ENCODE results near the gene CTNNBIP1. TPM values are rescaled to one million over a fixed set of nuclear protein-coding genes. Genes with fewer than 3 reads are reported as not detected.

Gene CTNNBIP1
- polyA plus RNA-seq, 1 donor from 2014 or later = 10.0 TPM

DNA sequence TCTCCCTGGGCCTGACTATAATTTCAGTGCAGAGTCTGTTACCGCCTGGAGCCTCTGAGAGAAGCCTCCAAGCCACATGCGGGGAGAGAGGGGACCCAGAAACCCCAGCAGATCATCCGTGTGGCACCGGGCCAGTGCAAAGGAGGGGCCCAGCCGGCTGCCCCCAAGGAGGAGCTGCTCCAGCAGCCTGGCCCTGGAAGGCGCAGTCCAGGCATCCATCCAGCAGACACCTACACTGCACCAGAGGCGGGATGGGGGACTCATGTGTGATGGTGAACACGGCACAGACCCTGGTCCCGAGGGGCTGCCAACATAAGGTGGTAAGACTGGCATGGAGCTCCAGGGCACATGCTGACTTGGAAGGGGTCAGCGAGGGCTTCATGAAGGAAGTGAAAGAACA, 46.7 kb downstream of the CTNNBIP1 start:
- H3K9me3 Mint-ChIP-seq = no peaks in the 10 kb centered on the region
- H3K4me3 Mint-ChIP-seq = peak overlapping the region in 1 of 4 donors; percentile 51
- peaks cover 2% of the 10 kb centered on the region for H3K36me3 Mint-ChIP-seq
- peak overlapping the region in 1 of 3 donors; percentile 88 for H3K27ac Mint-ChIP-seq
- H3K4me1 Mint-ChIP-seq = peaks cover 0 to 8% (median 5%) of the 10 kb centered on the region in 3 donors
- H3K27me3 Mint-ChIP-seq = no peaks in the 10 kb centered on the region

DNA sequence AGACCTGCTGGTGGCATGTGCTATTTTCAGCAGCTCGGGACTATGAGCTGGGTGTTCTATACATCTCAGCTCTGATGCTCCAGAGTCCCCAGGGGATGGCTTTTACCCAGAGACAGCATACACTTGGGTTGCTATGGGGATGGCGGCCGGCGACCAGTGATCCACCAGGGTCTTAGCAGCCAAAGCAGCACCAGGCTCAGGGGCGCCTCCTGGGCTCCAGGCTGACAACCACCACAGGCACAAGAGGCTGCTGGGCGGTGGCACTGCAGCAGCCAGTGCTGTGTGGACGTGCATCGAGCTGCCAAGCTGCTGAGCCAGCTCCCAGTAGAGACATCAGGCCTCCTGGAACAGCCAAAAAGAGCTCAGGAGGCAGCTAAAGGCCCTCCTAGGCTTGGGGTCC, 48.7 kb downstream of the CTNNBIP1 start:
- H3K9me3 Mint-ChIP-seq = no peaks in the 10 kb centered on the region
- peaks cover 2% of the 10 kb centered on the region for H3K36me3 Mint-ChIP-seq
- H3K27ac Mint-ChIP-seq = no peak overlapping the region
- H3K4me1 Mint-ChIP-seq = peaks cover 0 to 4% (median 3%) of the 10 kb centered on the region in 3 donors
- no peaks in the 10 kb centered on the region for H3K27me3 Mint-ChIP-seq
- H3K4me3 Mint-ChIP-seq = no peak overlapping the region

DNA sequence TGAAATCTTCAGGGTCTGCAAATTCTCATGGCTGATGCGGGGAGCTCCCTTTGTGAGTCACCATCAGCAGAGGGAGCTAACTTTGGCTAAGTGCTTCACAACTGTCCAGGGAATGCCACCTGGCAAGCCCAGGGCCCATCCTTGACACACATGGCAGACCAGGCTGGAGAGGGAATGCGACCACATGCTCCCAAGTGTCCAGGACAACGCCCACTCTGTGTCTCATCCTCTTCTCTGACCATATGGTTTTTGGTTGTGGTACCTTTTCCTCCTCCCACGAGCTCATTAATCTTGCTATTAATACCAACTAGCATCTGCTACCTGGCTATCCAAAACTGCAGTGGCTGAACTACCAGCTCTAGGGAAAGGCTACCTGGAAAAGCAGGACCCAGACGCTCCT, 49.2 kb downstream of the CTNNBIP1 start:
- Mint-ChIP-seq H3K27ac (no peak overlapping the region), H3K4me3 (no peak overlapping the region), H3K36me3 (peaks cover 2% of the 10 kb centered on the region), H3K27me3 (no peaks in the 10 kb centered on the region), H3K9me3 (no peaks in the 10 kb centered on the region), H3K4me1 (peaks cover 0 to 4% (median 3%) of the 10 kb centered on the region in 3 donors)

- H3K36me3 Mint-ChIP-seq = peaks cover 2% of the 10 kb centered on the region
- H3K27me3 Mint-ChIP-seq = no peaks in the 10 kb centered on the region
- peak overlapping the region in 1 of 3 donors; percentile 62 for H3K27ac Mint-ChIP-seq
- peaks cover 0 to 4% (median 3%) of the 10 kb centered on the region in 3 donors for H3K4me1 Mint-ChIP-seq
- H3K9me3 Mint-ChIP-seq = no peaks in the 10 kb centered on the region
- H3K4me3 Mint-ChIP-seq = no peak overlapping the region
Measured at GRCh38 chr1:9859281-9860014, 50.6 kb downstream of the CTNNBIP1 start.

DNA sequence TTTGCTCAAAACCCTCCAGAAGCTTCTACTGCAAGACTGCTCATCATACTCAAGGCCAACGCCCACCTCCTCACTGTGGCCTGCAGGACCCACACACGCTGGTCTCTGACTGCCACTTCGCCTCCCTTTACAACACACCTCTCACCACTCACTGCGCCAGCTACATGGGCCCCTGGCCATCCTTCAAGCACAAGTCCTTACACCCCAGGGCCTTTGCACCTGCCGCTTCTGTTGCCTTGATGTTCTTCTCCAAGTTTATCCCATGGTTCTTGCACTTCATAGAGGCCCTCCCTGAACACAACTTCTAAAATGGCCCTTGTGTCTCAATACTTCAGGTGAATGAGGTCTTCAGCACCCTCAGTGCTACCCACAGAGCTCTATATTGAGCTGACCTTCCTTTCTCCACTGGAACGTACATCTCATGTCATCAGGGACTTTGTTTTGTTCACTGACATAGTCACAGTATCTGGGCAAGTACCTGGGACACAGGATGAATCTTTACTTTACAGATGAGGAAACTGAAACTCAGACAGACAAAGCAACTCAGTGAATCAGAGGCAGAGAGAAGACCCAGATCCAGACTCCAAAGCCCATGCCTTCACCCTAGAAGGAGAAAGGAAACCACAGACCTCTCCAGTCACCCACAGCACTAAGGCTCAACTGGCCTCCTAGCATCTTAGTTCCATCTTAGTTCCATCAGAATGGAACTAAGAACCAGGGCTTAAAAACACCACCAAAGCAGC, 51.6 kb downstream of the CTNNBIP1 start:
- no peaks in the 10 kb centered on the region for H3K27me3 Mint-ChIP-seq
- H3K4me1 Mint-ChIP-seq = peaks cover 0 to 2% (median under 1%) of the 10 kb centered on the region in 3 donors
- peak overlapping the region in 2 of 3 donors; percentile 51 to 62 for H3K27ac Mint-ChIP-seq
- H3K36me3 Mint-ChIP-seq = peaks cover 7% of the 10 kb centered on the region
- peaks cover 0 to 4% (median 0%) of the 10 kb centered on the region in 3 donors for H3K9me3 Mint-ChIP-seq
- peak overlapping the region in 1 of 4 donors; percentile 34 for H3K4me3 Mint-ChIP-seq

GRCh38 chr1:9855186-9855585, 54.9 kb downstream of the CTNNBIP1 start:
- Mint-ChIP-seq H3K27me3 (no peaks in the 10 kb centered on the region), H3K4me1 (peaks cover 2 to 4% (median 3%) of the 10 kb centered on the region in 3 donors), H3K4me3 (no peak overlapping the region), H3K27ac (no peak overlapping the region), H3K9me3 (peaks cover 0 to 4% (median 0%) of the 10 kb centered on the region in 3 donors), H3K36me3 (peaks cover 5% of the 10 kb centered on the region)

GRCh38 chr1:9853249-9853595, 56.8 kb downstream of the CTNNBIP1 start:
- Mint-ChIP-seq H3K4me1 (peaks cover 7 to 8% (median 7%) of the 10 kb centered on the region in 3 donors), H3K27ac (peak overlapping the region in 1 of 3 donors; percentile 56), H3K27me3 (no peaks in the 10 kb centered on the region), H3K4me3 (peak overlapping the region in 1 of 4 donors; percentile 74), H3K36me3 (peaks cover 5% of the 10 kb centered on the region), H3K9me3 (peaks cover 0 to 4% (median 0%) of the 10 kb centered on the region in 3 donors)

- Mint-ChIP-seq H3K27ac (peak overlapping the region in 2 of 3 donors; percentile 41 to 56), H3K4me3 (peak overlapping the region in 1 of 4 donors; percentile 83), H3K4me1 (peaks cover 7 to 8% (median 7%) of the 10 kb centered on the region in 3 donors), H3K36me3 (peaks cover 5% of the 10 kb centered on the region), H3K9me3 (peaks cover 0 to 4% (median 0%) of the 10 kb centered on the region in 3 donors), H3K27me3 (no peaks in the 10 kb centered on the region)
Measured at GRCh38 chr1:9852410-9853248, 57.4 kb downstream of the CTNNBIP1 start.

DNA sequence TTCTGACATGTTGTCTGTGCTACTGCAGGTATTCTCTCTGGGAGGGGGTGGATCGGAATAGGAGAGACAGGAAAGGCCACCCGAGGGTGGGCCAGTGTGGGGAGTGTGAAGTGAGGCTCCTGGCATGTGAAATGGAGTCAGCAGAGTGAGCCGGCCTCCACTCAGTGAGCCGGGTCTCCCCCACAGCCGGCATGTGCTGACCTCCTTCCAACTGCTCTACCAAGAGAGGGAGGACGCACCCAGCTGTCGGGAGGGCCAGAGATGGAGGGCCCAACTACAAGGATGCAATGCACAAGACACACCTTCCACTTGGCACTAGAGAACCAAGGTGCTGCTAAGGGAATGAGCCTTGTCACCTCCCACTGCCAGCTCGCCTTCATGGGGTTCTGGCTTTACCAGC, 58.1 kb downstream of the CTNNBIP1 start:
- H3K4me3 Mint-ChIP-seq = peak overlapping the region in 1 of 4 donors; percentile 83
- H3K4me1 Mint-ChIP-seq = peaks cover 7 to 8% (median 7%) of the 10 kb centered on the region in 3 donors
- peaks cover 5% of the 10 kb centered on the region for H3K36me3 Mint-ChIP-seq
- H3K27me3 Mint-ChIP-seq = no peaks in the 10 kb centered on the region
- peaks cover 0 to 4% (median 0%) of the 10 kb centered on the region in 3 donors for H3K9me3 Mint-ChIP-seq
- peak overlapping the region in 2 of 3 donors; percentile 41 to 56 for H3K27ac Mint-ChIP-seq

GRCh38 chr1:9850442-9851162, 59.5 kb downstream of the CTNNBIP1 start:
- H3K4me1 Mint-ChIP-seq = peaks cover 7 to 8% (median 7%) of the 10 kb centered on the region in 3 donors
- peaks cover 0 to 4% (median 0%) of the 10 kb centered on the region in 3 donors for H3K9me3 Mint-ChIP-seq
- H3K4me3 Mint-ChIP-seq = peak overlapping the region; percentile 83 to 95 (median 88)
- H3K27me3 Mint-ChIP-seq = no peaks in the 10 kb centered on the region
- H3K36me3 Mint-ChIP-seq = peaks cover 5% of the 10 kb centered on the region
- H3K27ac Mint-ChIP-seq = peak overlapping the region; percentile 88 to 98 (median 91)

DNA sequence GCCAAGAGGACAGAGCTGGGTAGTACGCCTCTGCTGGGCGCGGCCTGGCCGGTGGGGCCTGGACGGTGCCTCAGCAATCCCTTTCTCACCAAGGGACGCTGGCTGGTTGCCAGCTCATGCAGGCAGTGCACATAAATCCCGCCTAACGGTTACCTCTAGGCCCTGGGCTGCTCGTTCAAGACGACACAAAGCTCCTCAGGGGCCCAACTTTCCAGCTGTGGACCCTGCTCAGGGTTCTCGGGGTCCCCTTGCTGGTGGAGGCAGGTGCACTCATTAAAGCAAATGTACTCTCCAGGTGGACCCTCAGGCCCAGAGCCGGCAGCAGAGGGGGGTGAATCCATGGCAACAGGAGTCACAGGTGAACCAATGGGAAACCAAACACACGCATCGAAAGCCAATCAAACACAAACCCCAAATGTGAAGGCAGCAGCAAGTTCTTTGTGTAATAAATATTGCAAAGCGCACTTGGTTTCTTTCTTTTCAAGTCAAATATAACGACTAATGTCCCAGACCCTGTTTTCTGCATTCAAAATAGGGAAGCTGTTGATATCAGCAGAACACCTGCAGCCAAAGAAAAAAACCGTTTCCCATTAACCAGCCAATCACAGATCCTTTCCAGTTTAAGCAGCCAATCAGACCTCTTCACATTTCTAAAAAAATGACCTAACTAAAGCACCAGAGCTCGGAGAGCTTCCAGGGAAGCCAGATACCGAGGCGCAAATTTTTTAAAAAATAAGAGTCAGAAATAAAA, 60.2 kb downstream of the CTNNBIP1 start:
- H3K4me1 Mint-ChIP-seq = peaks cover 7 to 8% (median 7%) of the 10 kb centered on the region in 3 donors
- peak overlapping the region; percentile 83 to 95 (median 88) for H3K4me3 Mint-ChIP-seq
- peak overlapping the region; percentile 88 to 98 (median 91) for H3K27ac Mint-ChIP-seq
- H3K36me3 Mint-ChIP-seq = peaks cover 5% of the 10 kb centered on the region
- no peaks in the 10 kb centered on the region for H3K27me3 Mint-ChIP-seq
- H3K9me3 Mint-ChIP-seq = peaks cover 0 to 4% (median 0%) of the 10 kb centered on the region in 3 donors

DNA sequence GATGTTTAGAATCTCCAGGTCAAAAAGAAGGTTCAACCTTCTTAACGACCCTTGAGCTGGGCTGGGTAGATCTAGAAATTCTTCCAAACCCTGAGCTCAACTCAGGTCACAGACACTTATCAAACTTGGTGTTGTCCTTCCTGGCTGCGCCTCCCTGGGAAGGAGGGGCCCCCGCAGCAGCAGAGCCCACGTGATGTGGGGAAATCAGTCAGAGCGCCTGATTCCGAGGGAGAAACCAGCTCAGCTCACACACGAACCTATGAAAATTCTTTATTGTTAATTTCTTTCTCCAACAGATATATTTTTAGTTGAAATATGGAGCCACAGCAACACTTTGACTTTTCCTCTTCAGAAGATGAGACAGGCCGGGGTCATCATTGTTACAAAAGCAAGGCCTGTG, 62.0 kb downstream of the CTNNBIP1 start:
- H3K4me1 Mint-ChIP-seq = peaks cover 7 to 8% (median 7%) of the 10 kb centered on the region in 3 donors
- H3K27me3 Mint-ChIP-seq = no peaks in the 10 kb centered on the region
- peak overlapping the region in 2 of 3 donors; percentile 50 to 75 for H3K27ac Mint-ChIP-seq
- H3K36me3 Mint-ChIP-seq = no peaks in the 10 kb centered on the region
- no peaks in the 10 kb centered on the region for H3K9me3 Mint-ChIP-seq
- H3K4me3 Mint-ChIP-seq = no peak overlapping the region

DNA sequence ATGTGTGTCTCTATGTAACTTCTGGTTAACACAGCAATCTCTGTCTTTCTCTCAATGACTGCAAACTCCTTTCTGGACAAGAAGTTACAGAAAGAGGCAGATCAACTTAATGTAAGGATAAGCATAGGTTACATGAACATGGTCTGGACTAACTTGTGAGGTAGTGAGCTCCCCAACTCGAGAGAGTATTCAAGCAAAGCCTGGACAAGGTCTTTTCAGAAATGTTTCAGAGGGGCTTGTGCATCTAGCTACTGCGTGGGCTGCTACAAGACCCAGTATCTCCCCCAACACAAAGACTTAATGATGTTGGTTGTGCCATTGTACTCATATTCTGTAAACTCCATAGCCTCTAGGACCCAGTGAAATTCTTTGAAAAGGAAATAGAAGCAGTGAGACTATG, 62.8 kb downstream of the CTNNBIP1 start:
- Mint-ChIP-seq H3K4me1 (peaks cover 7 to 8% (median 7%) of the 10 kb centered on the region in 3 donors), H3K36me3 (no peaks in the 10 kb centered on the region), H3K27me3 (no peaks in the 10 kb centered on the region), H3K4me3 (peak overlapping the region in 1 of 4 donors; percentile 55), H3K27ac (peak overlapping the region; percentile 46 to 68 (median 50)), H3K9me3 (no peaks in the 10 kb centered on the region)

Data from IgD-negative memory B cell (primary cell).